MG63 (cell line): ENCODE data around the gene PKD2. TPM values are rescaled to one million over a fixed set of nuclear protein-coding genes. Genes with fewer than 3 reads are reported as not detected.

Source experiments
- DNase-seq: peaks from one replicate; pipeline ENCODE4 v3.0.0-alpha.2; 2020
- H3K27me3 ChIP-seq: fragments of 250-450 bp; sonication (Bioruptor Pico); 2 replicates; pipeline ENCODE4 v1.5.1; 2020; ENCODE audit warnings: mild to moderate bottlenecking, moderate library complexity
- H3K36me3 ChIP-seq: fragments of 250-450 bp; sonication (Bioruptor Pico); 2 replicates; pipeline ENCODE4 v1.5.1; 2020; ENCODE audit warnings: mild to moderate bottlenecking, moderate library complexity
- H3K4me3 ChIP-seq: fragments of 250-450 bp; sonication (Bioruptor Pico); 2 replicates; pipeline ENCODE4 v1.5.1; 2020; ENCODE audit warnings: mild to moderate bottlenecking, moderate library complexity
- H3K9me3 ChIP-seq: fragments of 250-450 bp; sonication (Bioruptor Pico); 2 replicates; pipeline ENCODE4 v1.5.1; 2020; ENCODE audit warnings: mild to moderate bottlenecking, moderate library complexity
- total RNA-seq: library from RNA; depleted of rRNA; stranded (reverse); fragments of >200 nt; shearing (Covaris generic); gene quantifications from 2 replicates; pipeline ENCODE4 v1.2.3, GENCODE V29; 2014; ENCODE audit warnings: low replicate concordance

PKD2 gene
- total RNA-seq, 1 experiment from 2014 or later = 9.0 TPM

DNA sequence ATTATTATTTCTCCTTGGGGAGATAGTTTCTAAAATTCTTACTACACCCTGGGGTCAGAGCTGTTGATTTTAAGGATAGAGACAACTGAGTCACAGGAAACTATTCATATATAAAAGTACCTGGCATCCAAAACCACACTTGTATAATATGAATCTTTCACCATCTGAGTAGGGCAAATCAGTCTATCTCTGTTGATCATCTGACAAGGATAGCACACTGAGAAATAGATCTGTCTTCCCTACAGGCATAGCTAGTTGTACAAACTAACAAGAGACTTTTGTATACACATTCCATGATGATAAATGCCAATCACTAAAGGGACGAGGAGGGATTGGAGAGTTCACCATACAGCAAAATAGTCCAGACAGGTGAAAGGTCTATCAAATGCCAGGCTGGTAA lies 30.0 kb downstream of the PKD2 start:
- H3K4me3 ChIP-seq = no peak overlapping the region
- H3K27me3 ChIP-seq = no peaks in the 10 kb centered on the region
- DNase-seq = no peak
- no peaks in the 10 kb centered on the region for H3K9me3 ChIP-seq
- H3K36me3 ChIP-seq = peaks cover 14% of the 10 kb centered on the region

DNA sequence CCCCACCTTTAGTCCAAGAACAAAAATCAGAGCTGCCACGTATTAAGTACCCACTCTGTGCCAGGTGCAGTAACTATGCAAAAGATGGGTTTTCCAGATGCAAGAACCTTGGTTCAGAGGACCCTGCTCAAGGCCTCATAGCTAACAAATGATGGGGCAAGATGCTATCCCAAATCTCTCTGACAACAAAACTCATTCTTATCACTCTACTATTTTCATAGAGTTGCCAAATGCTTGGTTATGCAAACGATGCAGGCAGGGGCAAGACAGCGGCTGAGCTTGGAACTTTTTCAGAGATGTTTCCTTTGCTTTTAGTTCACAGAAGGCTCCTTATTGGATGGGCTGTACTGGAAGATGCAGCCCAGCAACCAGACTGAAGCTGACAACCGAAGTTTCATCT lies 30.5 kb downstream of the PKD2 start:
- H3K9me3 ChIP-seq = no peaks in the 10 kb centered on the region
- DNase-seq = no peak
- H3K27me3 ChIP-seq = no peaks in the 10 kb centered on the region
- H3K36me3 ChIP-seq = peaks cover 14% of the 10 kb centered on the region
- H3K4me3 ChIP-seq = no peak overlapping the region

DNA sequence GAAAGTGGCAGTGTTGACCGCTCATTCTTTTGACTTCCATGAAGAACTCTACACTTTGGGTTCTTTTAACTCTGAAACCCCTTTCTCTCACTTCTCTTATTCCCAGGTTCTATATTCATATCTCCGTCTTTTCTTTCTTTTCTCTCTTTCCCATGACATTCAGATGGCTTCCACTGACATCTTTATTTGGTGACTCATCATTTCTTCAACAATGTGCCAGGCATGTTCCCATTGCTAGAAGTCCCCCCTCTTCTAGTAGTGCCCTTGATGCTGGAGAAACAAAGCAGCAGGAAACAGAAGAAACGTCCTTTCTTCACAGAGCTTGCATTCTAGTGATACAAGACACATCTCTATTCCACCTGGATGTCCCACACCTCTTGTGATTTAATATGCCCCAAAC lies 33.3 kb downstream of the PKD2 start:
- Histone ChIP-seq H3K27me3 (no peaks in the 10 kb centered on the region), H3K36me3 (peaks cover 20% of the 10 kb centered on the region), H3K4me3 (no peak overlapping the region), H3K9me3 (no peaks in the 10 kb centered on the region)
- DNase-seq = no peak

DNA sequence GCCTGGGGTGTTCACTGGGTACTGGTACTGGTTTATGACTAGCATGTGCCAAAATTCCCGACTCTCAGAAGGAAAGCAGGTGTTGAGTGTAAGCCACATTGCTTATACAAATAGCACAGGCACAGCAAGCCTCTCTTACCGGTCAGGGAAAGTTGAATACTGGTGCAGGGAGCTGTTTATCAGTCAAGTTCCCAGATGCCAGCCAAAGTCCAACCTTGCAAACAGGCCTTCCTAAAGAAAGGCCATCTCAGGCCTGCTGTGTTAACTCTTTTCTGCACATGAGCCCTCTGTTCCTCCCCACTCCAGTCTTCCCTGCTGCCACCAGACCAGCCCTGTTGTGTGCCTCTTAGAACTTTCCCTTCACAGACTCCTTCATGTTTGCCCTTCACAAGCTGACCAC lies 34.2 kb downstream of the PKD2 start:
- Histone ChIP-seq H3K4me3 (no peak overlapping the region), H3K36me3 (peaks cover 16% of the 10 kb centered on the region), H3K27me3 (no peaks in the 10 kb centered on the region), H3K9me3 (no peaks in the 10 kb centered on the region)
- DNase-seq = no peak

DNA sequence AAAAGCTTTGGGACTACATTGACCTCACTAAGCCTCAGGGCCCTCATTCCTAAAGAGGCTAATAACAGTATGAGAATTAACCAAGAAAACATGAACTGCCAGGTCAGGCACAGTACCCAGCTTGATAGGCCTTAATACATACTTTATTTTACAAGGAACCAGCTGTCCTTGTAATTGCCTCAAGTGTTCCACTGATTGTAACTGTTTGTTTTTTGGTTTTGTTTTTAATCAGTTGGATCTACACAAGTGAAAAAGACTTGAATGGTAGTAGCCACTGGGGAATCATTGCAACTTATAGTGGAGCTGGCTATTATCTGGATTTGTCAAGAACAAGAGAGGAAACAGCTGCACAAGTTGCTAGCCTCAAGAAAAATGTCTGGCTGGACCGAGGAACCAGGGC lies 35.6 kb downstream of the PKD2 start:
- no peak for DNase-seq
- Histone ChIP-seq H3K9me3 (no peaks in the 10 kb centered on the region), H3K4me3 (no peak overlapping the region), H3K27me3 (no peaks in the 10 kb centered on the region), H3K36me3 (peaks cover 13% of the 10 kb centered on the region)

DNA sequence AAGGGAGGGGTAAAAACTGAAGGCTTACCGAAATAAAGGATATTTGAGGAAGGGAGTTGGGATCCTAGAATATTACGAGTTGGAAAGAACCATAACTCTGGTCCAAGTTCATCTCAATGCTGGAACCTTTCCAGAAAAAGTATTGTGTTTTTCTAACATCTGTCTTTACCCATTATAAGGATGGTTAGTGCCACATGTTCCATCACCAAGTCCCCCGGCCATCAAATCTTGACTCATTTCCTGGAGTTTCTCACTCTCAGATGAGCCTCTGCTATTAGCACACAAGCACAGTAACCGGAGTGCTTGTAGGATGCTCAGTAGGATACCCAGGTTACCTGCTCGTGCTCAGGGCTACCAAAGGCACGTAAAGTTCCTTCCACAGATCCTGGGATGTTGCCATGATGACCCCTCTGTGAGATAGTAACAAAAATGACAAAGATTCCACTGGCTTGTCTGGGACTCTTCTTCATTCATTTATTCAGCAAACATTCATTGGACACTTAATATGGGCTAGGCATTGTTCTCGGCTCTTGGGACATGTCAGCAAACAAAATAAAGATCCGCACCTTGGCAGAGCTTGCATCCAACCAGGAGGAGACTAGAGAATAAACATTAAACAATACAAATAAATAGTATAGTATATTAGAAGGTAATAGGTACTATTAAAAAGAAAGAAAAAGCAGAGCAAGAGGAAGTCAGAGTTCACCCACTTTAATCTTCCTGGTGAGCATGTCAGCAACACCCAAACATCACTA lies 36.3 kb downstream of the PKD2 start:
- H3K9me3 ChIP-seq = no peaks in the 10 kb centered on the region
- peaks cover 10% of the 10 kb centered on the region for H3K36me3 ChIP-seq
- no peak overlapping the region for H3K4me3 ChIP-seq
- no peak for DNase-seq
- H3K27me3 ChIP-seq = no peaks in the 10 kb centered on the region

DNA sequence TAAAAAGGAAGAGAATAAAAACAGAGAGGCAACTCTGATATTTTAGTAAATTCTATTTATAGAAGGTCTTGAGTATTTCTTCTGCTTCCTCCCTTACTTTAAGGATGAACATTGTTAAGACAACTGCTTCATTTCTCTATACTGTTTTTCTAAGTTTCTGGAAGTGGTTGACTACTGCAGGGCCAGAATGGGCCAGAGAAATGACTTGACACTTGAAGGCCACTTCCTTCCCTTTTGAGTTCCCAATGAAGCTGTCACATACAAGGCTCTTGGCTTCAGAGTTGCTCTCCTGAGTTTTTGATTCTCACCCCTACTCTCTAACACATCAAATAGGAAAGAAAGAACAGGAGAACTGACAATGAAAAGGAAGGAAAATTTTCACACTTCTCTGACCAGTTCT lies 37.6 kb downstream of the PKD2 start:
- DNase-seq = no peak
- Histone ChIP-seq H3K9me3 (no peaks in the 10 kb centered on the region), H3K36me3 (peaks cover 8% of the 10 kb centered on the region), H3K27me3 (no peaks in the 10 kb centered on the region), H3K4me3 (no peak overlapping the region)

DNA sequence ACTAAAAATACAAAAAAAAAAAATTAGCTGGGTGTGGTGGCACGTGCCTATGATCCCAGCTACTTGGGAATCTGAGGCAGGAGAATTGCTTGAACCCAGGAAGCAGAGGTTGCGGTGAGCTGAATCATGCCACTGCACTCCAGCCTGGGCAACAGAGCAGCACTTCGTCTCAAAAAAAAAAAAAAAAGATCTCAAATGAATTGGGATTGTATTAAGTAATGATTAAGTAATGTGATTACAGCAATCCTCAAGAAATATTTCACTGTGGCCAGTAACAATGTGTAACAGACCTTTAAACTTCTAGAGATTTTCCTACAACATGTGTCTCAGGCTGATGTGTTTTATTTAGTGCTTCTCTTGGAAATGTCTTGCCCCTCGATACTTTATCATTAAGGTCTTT lies 46.8 kb downstream of the PKD2 start:
- no peak overlapping the region for H3K4me3 ChIP-seq
- DNase-seq = no peak
- peaks cover 3% of the 10 kb centered on the region for H3K36me3 ChIP-seq
- H3K9me3 ChIP-seq = no peaks in the 10 kb centered on the region
- H3K27me3 ChIP-seq = no peaks in the 10 kb centered on the region

DNA sequence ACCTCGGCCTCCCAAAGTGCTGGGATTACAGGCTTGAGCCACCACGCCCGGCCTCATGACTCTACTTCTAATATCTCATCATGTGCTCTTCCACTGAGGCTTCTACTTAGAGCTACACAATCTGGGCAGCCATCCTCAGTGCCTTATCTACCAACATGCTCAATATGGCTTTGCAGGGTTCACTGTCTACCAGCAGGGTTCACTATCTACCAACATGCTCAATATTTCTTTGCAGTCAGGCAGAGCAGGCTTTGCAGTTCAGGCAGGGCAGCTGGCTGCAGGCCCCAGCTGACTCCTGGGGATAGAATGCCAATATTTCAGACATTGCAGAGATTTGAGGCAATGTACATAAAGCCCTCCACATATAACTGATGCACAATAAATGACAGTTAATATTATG lies 47.5 kb downstream of the PKD2 start:
- DNase-seq = peak; percentile 18
- H3K9me3 ChIP-seq = no peaks in the 10 kb centered on the region
- H3K36me3 ChIP-seq = peaks cover 3% of the 10 kb centered on the region
- H3K27me3 ChIP-seq = no peaks in the 10 kb centered on the region
- H3K4me3 ChIP-seq = no peak overlapping the region

DNA sequence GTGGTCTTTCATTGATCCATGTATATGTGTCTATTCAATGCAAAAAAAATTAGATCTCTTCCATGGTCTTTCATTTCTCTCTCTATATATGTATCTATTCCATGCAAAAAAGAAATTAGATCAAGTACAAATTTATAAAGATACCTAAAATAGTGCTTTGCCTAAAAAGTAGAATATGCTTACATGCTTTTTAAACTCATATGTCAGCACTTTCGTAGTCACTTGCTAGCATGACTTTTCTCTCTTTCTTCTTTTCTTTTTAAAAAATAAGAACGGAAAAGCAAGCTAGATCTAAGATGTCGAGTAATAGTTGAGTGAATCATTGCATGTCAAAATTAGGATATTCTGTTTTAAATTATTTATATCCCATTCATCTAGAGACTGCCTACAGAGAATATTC lies 50.9 kb downstream of the PKD2 start:
- no peak for DNase-seq
- no peaks in the 10 kb centered on the region for H3K9me3 ChIP-seq
- H3K4me3 ChIP-seq = no peak overlapping the region
- peaks cover 3% of the 10 kb centered on the region for H3K36me3 ChIP-seq
- no peaks in the 10 kb centered on the region for H3K27me3 ChIP-seq

DNA sequence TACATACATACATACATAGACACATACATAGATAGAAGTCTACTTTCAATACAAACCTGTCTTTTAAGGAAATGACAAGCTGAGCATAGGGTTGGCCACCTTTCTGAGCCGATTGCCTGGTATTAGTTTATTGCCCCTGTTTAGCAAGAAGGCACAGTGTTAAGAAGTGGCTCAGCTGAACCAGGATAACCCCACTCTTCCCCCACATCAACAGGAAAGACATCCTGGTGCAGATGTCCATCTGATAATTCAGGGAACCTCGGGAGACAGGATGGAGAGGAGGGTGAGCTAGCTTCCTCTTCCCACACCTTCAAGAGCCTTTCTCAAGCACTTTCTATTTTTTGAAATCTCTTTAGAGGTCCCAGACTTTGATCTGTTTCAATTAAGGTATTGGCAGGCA lies 52.3 kb downstream of the PKD2 start:
- Histone ChIP-seq H3K9me3 (no peaks in the 10 kb centered on the region), H3K4me3 (no peak overlapping the region), H3K36me3 (peaks cover 3% of the 10 kb centered on the region), H3K27me3 (no peaks in the 10 kb centered on the region)
- no peak for DNase-seq

DNA sequence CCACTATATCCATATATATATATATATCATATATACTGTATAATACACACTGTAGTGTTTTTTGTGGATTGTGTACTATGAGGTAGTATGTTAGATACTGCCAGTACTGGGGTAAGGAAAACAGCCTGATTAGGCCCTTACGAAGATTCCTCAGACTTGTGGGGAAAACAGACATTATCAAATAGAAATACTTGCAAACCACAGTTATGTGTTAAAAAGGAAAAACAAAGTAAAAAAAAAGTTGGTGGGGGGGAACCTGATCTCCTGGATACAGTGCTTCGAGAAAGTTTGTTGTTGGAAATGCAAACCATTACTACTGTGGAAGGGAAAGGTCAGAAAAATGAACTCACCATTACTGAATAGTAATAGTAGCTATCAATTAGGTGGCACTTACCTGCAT lies 53.0 kb downstream of the PKD2 start:
- no peaks in the 10 kb centered on the region for H3K9me3 ChIP-seq
- DNase-seq = no peak
- H3K27me3 ChIP-seq = no peaks in the 10 kb centered on the region
- H3K4me3 ChIP-seq = no peak overlapping the region
- H3K36me3 ChIP-seq = peaks cover 3% of the 10 kb centered on the region

DNA sequence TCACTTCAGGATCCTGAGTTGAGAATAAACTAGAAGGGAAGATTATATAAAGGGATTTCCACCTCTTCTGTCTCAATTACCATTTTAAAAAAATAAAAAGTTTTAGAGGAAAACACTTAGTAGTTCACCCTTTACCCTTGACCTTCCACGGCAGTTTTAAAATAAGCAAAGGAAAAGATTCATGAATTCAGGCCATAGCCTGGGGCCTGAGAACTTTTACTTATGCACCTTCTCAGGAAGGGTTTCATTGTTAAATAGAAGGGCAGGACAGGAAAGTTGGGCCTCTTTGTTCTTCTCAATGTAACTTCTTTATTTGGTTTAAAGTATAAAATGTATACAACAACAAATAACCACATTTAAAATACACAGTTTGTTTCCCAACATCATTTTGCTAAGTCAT lies 54.9 kb downstream of the PKD2 start:
- no peak overlapping the region for H3K4me3 ChIP-seq
- no peaks in the 10 kb centered on the region for H3K27me3 ChIP-seq
- no peak for DNase-seq
- H3K9me3 ChIP-seq = no peaks in the 10 kb centered on the region
- H3K36me3 ChIP-seq = peaks cover 12% of the 10 kb centered on the region

DNA sequence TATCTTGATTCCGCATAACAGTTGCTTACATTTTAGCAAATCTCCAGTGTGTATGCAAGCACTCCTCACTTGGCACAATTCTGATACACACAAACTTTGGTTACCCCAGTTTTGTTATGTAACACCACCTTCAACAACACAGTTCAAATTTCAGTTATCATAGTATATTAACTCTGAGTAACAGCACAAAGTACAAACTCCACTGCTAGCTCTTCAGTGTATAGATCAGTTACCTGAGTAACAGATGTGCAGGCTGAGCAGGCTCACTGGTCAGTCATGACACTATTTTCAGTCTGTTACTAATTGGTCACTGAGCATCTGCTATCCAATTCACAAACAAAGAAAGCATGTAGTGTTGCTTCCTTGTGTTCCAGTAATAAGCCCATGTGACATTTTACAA lies 55.4 kb downstream of the PKD2 start:
- Histone ChIP-seq H3K36me3 (peaks cover 15% of the 10 kb centered on the region), H3K4me3 (no peak overlapping the region), H3K9me3 (no peaks in the 10 kb centered on the region), H3K27me3 (no peaks in the 10 kb centered on the region)
- DNase-seq = no peak

DNA sequence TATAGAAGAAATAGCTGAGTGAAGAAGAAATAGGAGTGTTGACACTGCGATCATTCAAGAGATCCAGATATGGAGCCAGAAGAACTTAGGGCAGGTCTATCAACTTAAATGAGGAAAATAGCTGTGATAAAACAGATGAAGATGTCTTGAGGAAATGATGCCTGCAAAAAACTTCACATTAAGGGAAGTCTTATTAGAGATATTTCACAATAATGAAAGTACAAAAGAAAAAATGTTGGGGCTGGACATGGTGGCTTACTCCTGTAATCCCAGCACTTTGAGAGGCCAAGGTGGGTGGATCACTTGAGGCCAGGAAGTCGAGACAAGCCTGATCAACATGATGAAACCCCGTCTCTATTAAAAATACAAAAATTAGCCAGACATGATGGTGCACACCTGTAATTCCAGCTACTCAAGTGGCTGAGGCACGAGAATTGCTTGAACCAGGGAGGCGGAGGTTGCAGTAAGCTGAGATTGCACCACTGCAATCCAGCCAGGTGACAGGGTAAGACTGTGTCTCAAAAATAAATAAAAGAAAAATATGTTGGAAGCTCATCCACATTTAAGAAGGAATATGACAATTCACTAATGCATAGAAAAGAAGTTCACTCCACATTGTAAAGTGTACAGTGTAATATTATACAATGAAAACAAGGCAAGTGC lies 56.3 kb downstream of the PKD2 start:
- no peak for DNase-seq
- Histone ChIP-seq H3K27me3 (no peaks in the 10 kb centered on the region), H3K9me3 (no peaks in the 10 kb centered on the region), H3K4me3 (no peak overlapping the region), H3K36me3 (peaks cover 19% of the 10 kb centered on the region)

DNA sequence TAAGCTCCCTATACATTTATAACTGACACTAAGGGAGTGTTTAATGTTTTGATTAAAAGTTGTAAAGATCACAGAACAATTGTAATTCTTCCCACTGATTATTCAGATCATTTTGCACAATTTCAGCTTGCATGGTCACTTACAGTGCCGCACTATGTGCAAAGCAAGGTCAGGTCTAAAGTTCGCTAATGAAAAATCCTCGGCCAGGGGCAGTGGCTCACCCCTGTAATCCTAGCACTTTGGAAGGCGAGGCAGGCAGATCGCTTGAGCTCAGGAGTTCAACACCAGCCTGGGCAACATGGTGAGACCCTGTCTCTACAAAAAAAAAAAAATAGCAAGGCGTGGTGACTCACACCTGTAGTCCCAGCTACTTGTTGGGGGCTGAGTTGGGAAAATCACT lies 57.0 kb downstream of the PKD2 start:
- Histone ChIP-seq H3K4me3 (no peak overlapping the region), H3K36me3 (peaks cover 19% of the 10 kb centered on the region), H3K27me3 (no peaks in the 10 kb centered on the region), H3K9me3 (no peaks in the 10 kb centered on the region)
- DNase-seq = no peak

DNA sequence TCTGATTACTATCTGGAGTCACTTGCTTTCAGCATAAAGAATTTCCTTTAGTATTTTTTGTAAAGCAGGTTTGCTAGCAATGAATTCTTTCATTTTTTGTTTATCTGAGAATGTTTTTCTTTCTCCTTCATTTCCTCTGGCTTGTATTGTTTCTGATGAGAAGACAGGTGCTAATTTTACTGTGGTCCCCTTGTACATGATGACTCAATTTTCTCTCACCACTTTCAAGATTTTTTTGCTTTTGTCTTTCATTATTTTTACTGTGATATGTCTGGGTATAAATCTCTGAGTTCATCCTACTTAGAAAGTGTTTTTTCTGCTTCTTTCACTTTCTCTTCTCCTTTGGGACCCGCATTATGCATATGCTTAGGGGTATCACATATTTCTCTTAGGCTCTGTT lies 62.6 kb downstream of the PKD2 start:
- Histone ChIP-seq H3K27me3 (no peaks in the 10 kb centered on the region), H3K36me3 (peaks cover 33% of the 10 kb centered on the region), H3K9me3 (no peaks in the 10 kb centered on the region), H3K4me3 (no peak overlapping the region)
- no peak for DNase-seq

DNA sequence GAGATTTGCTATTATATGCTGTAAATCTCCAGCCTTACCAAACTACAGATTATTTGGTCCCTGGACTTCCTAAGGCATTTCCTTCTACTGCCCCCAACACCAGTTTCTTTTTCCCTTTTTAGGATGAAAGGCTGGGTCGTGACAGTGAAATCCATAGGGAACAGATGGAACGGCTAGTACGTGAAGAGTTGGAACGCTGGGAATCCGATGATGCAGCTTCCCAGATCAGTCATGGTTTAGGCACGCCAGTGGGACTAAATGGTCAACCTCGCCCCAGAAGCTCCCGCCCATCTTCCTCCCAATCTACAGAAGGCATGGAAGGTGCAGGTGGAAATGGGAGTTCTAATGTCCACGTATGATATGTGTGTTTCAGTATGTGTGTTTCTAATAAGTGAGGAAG lies 67.9 kb downstream of the PKD2 start:
- no peak for DNase-seq
- Histone ChIP-seq H3K27me3 (no peaks in the 10 kb centered on the region), H3K36me3 (peaks cover 21% of the 10 kb centered on the region; the same call in 1 of the 2 replicates), H3K9me3 (no peaks in the 10 kb centered on the region), H3K4me3 (no peak overlapping the region)
